ENCODE data around the gene MBL2.

- TF ChIP-seq CTCF (IDR thresholded peaks at IDR 0.05; ENCODE audit: insufficient read depth, low read length) (no peak), REST (IDR thresholded peaks at IDR 0.05; ENCODE audit: insufficient replicate concordance, low read depth) (no peak), POLR2AphosphoS5 (IDR thresholded peaks at IDR 0.05; ENCODE audit: low read depth) (no peak), GABPA (IDR thresholded peaks at IDR 0.05; ENCODE audit: low read depth) (no peak)
These were observed 14.8 kb downstream of the MBL2 start for GRCh38 chr10:52757773-52758172.
